Erythroblast (primary cell): ENCODE measurements around the gene TSPAN15.

Experiments used
- GATA1 ChIP-seq: IDR thresholded peaks from 2 replicates; pipeline ENCODE4 v1.6.1; 2011; ENCODE audit warnings: low read depth, mild to moderate bottlenecking, control low read depth, low read length, moderate library complexity
- POLR2A ChIP-seq: IDR thresholded peaks from 2 replicates; pipeline ENCODE4 v1.6.1; 2011; ENCODE audit warnings: mild to moderate bottlenecking, low read length

DNA sequence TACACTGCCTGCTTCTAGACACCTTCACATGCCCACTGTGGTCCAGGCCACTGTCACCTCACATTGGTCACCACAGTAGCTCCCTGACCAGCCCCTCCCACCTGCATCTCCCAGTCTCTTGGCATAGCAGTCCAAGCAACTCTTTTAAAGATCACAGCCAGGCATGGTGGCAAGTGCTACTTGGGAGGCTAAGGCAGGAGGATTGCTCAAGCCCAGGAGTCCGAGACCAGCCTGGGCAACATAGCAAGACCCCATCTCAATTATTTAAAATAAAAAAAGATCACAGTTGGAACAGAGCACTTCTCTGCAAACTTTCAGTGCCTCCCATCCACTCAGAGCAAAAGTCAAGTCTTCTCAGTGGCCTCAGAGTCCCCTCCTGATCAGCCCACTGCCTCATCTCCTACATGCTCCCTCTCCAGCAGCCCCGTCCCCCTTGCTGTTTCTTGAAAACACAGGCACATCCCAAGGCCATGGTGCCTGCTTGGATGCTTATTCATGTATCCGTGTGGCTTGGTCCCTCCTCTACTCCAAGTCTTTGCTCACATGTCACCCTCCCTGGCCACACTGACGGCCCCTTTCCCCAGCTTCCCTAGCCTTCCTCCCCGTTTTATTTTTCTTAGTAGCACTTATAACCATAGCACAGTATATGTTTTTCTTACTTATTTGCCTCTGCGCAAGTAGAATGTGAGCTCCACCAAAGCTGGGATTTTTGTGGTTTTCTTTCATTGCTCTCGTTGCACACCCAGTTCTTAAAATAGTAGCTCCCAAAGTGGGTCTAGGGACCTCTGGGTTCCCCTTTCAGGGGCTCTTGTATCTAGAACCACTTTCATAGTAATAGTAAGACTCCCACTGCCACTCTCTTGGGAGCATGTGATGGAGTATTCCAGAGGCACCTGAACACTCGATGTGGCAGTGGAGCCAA, 19.5 kb downstream of the TSPAN15 start:
- TF ChIP-seq POLR2A (no peak), GATA1 (no peak)
